K562 (cell line): ENCODE measurements around the gene BCL3. TPM values are rescaled to one million over a fixed set of nuclear protein-coding genes. Genes with fewer than 3 reads are reported as not detected.

Source experiments
- ATF1 ChIP-seq, 2 experiments: fragments of 450-650 bp in 1 of 2; IDR thresholded peaks; 2 replicates each; pipeline ENCODE4 v1.6.1; 2016; ENCODE audit warnings: missing compliant biosample characterization in 1 of 2, missing genetic modification characterization in 1 of 2
- CEBPG ChIP-seq, 3 experiments: fragments of 200-800 bp in 1 of 3; sonication (Bioruptor generic) in 1 of 3; sonication (generic) in 1 of 3; formaldehyde crosslinking in 1 of 3; IDR thresholded peaks in 2 of 3; conservative IDR thresholded peaks in 1 of 3; 2 replicates each; pipeline versions ENCODE4 v1.6.1 to v1.8.0; 2016 to 2022; ENCODE audit warnings: missing compliant biosample characterization in 2 of 3, missing genetic modification characterization in 2 of 3, mild to moderate bottlenecking in 1 of 3, missing genetic modification reagents in 1 of 3
- CREM ChIP-seq: IDR thresholded peaks from 2 replicates; pipeline ENCODE4 v1.6.1; 2014; ENCODE audit warnings: antibody characterized with exemption, low read depth
- CXXC5 ChIP-seq: fragments of 250-450 bp; sonication (Bioruptor Pico); IDR thresholded peaks from 2 replicates; pipeline ENCODE4 v1.8.0; 2022; ENCODE audit warnings: inconsistent platforms, mild to moderate bottlenecking, moderate library complexity
- ELF4 ChIP-seq: fragments of 450-650 bp; formaldehyde crosslinking; IDR thresholded peaks from 2 replicates; pipeline ENCODE4 v1.4.0; 2022; ENCODE audit warnings: missing genetic modification characterization
- FOXJ3 ChIP-seq: sonication (generic); formaldehyde crosslinking; IDR thresholded peaks from 2 replicates; pipeline ENCODE4 v1.4.0; 2020; ENCODE audit warnings: mild to moderate bottlenecking, missing genetic modification reagents
- FOXP4 ChIP-seq: sonication (generic); formaldehyde crosslinking; IDR thresholded peaks from 2 replicates; pipeline ENCODE4 v1.8.0; 2022; ENCODE audit warnings: mild to moderate bottlenecking, missing genetic modification reagents, borderline replicate concordance
- MTA1 ChIP-seq: fragments of 450-650 bp; IDR thresholded peaks from 2 replicates; pipeline ENCODE4 v1.6.1; 2017; ENCODE audit warnings: borderline replicate concordance
- PHF21A ChIP-seq: fragments of 450-650 bp; IDR thresholded peaks from 2 replicates; pipeline ENCODE4 v1.6.1; 2017; ENCODE audit warnings: low read depth, borderline replicate concordance
- SMARCA5 ChIP-seq: fragments of 450-650 bp; IDR thresholded peaks from 2 replicates; pipeline ENCODE4 v1.6.1; 2016
- SMARCC2 ChIP-seq: fragments of 450-650 bp; IDR thresholded peaks from 2 replicates; pipeline ENCODE4 v1.6.1; 2017; ENCODE audit warnings: antibody characterized with exemption, moderate library complexity, mild to moderate bottlenecking, low read depth
- STAT5B ChIP-seq: fragments of 250-450 bp; sonication (Bioruptor Pico); IDR thresholded peaks from 2 replicates; pipeline ENCODE4 v1.8.0; 2021; ENCODE audit warnings: mild to moderate bottlenecking, inconsistent platforms
- STAT6 ChIP-seq: sonication (generic); formaldehyde crosslinking; IDR thresholded peaks from 2 replicates; pipeline ENCODE4 v1.8.1; 2023; ENCODE audit warnings: mild to moderate bottlenecking, missing genetic modification reagents
- TCF7 ChIP-seq: sonication (generic); IDR thresholded peaks from 2 replicates; pipeline ENCODE4 v1.6.1; 2016; ENCODE audit warnings: antibody characterized with exemption, borderline replicate concordance
- XRCC5 ChIP-seq: fragments of 200-400 bp; formaldehyde crosslinking; IDR thresholded peaks from 2 replicates; pipeline ENCODE4 v1.6.1; 2017; ENCODE audit warnings: low read depth, mild to moderate bottlenecking, low read length
- ZBTB17 ChIP-seq: fragments of 450-650 bp; formaldehyde crosslinking; IDR thresholded peaks from 2 replicates; pipeline ENCODE4 v1.4.0; 2020; ENCODE audit warnings: mild to moderate bottlenecking
- ZKSCAN8 ChIP-seq: fragments of 200-800 bp; sonication (Bioruptor generic); IDR thresholded peaks from 2 replicates; pipeline ENCODE4 v1.6.1; 2016; ENCODE audit warnings: missing genetic modification characterization, missing compliant biosample characterization
- ZNF263 ChIP-seq: sonication (generic); formaldehyde crosslinking; IDR thresholded peaks from 2 replicates; pipeline ENCODE4 v1.8.0; 2022; ENCODE audit warnings: mild to moderate bottlenecking, missing genetic modification reagents, borderline replicate concordance
- ZNF398 ChIP-seq: fragments of 250-450 bp; sonication (Bioruptor Pico); IDR thresholded peaks from 2 replicates; pipeline ENCODE4 v1.8.0; 2021; ENCODE audit warnings: moderate library complexity, mild to moderate bottlenecking, inconsistent platforms
- polyA plus RNA-seq, 8 experiments: library from polyadenylated mRNA; depleted of rRNA in 4 of 8; stranded (reverse) in 5 of 8; unstranded in 3 of 8; fragments of >200 nt; fragmentation: Nextera tagmentation in 2 of 8; fragmentation: Illumina TruSeq in 1 of 8; extraction: Ambion mirVana in 2 of 8; extraction: Trizol in 1 of 8; gene quantifications; 2 replicates each; pipeline versions ENCODE4 v1.2.1 to v1.2.3, GENCODE V29; 2011 to 2014; ENCODE audit warnings: inconsistent platforms in 1 of 8, missing spikeins in 1 of 8
- total RNA-seq, 7 experiments: library from RNA; depleted of rRNA in 6 of 7; stranded (reverse); fragments of >200 nt in 6 of 7; fragmentation: Illumina TruSeq in 2 of 7; extraction: Trizol in 2 of 7; gene quantifications; 2 replicates each; pipeline versions ENCODE4 v1.2.1 to v1.2.3, GENCODE V29; 2011 to 2021; ENCODE audit warnings: low replicate concordance in 1 of 7

The BCL3 gene
- total and polyA plus RNA-seq, 9 of the 15 experiments (the other 6 are each of a cell fraction or from before 2014, with no cell fraction given) = 0.03 to 2.4 (median 0.50) TPM; not detected in 1

- TF ChIP-seq FOXP4 (CRISPR knock-in tag) = no peak
- peak; percentile 96 for TF ChIP-seq CREM
- no peak for TF ChIP-seq ATF1 (CRISPR knock-in tag; IDR thresholded peaks at IDR 0.05)
- peak; percentile 90 for TF ChIP-seq ATF1 (tag; IDR thresholded peaks at IDR 0.05)
- peak; percentile 87; the same call in 1 of the 2 replicates for TF ChIP-seq PHF21A
- TF ChIP-seq SMARCA5 = no peak
- peak; percentile 86; the same call in 1 of the 2 replicates for TF ChIP-seq ZKSCAN8
- peak; percentile 67; the same call in 1 of the 2 replicates for TF ChIP-seq XRCC5
- peak; percentile 53; the same call in 1 of the 2 replicates for TF ChIP-seq SMARCC2
- no peak for TF ChIP-seq FOXJ3 (CRISPR knock-in tag)
- TF ChIP-seq ZNF263 (CRISPR knock-in tag) = peak; percentile 18; the same call in 1 of the 2 replicates
- TF ChIP-seq CXXC5 (CRISPR knock-in tag) = peak; percentile 86
- TF ChIP-seq STAT5B (CRISPR knock-in tag) = no peak
- no peak for TF ChIP-seq ZBTB17 (CRISPR knock-in tag)
- no peak for TF ChIP-seq ZNF398 (CRISPR knock-in tag)
- no peak for TF ChIP-seq STAT6 (CRISPR knock-in tag)
- TF ChIP-seq CEBPG (CRISPR knock-in tag; IDR thresholded peaks at IDR 0.05) = no peak
- no peak for TF ChIP-seq CEBPG (tag; conservative IDR thresholded peaks at IDR 0.05 in 1 of 2, IDR thresholded peaks at IDR 0.05 in 1 of 2)
- TF ChIP-seq ELF4 (CRISPR knock-in tag) = no peak; the same call in 1 of the 2 replicates
- peak; percentile 84; the same call in 1 of the 2 replicates for TF ChIP-seq MTA1
- TF ChIP-seq TCF7 = peak; percentile 85; the same call in 1 of the 2 replicates
Observed at GRCh38 chr19:44752816-44753625, 4.5 kb downstream of the BCL3 start (continued).
